SH-SY5Y (cell line): ENCODE data around the gene FGGY.

Experiments used
- GATA2 ChIP-seq: IDR thresholded peaks from 2 replicates; pipeline ENCODE4 v1.6.1; 2011; ENCODE audit warnings: mild to moderate bottlenecking, low read depth, low read length
- GATA3 ChIP-seq: IDR thresholded peaks from 2 replicates; pipeline ENCODE4 v1.6.1; 2011; ENCODE audit warnings: low read depth, mild to moderate bottlenecking, low read length, moderate library complexity

DNA sequence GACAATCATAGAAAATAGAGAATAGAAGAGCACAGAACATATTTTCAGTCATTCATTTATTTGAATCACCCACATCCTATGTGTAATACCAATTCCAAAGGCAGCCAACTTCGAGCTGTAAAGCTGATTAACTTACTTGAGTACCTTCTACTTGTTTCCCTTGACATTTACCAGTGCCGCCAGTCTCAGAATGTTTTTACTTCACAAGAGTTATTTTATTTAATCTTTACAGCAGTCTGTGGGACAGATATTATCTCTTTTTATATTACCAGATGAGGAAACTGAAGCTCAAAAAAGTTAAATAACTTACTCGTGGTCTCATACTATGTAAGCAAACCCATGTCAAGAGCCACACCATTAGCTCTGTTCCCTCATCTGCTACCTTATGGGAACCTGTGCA, 56.6 kb downstream of the FGGY start:
- no peak for TF ChIP-seq GATA2
- TF ChIP-seq GATA3: no peak
